Activated T-helper 17 cell treated with anti-CD3 and anti-CD28 coated beads, Interleukin-2, amount 50 U/mL, for 72 hours (primary cell): ENCODE measurements around the gene SLC35F5. TPM values are rescaled to one million over a fixed set of nuclear protein-coding genes. Genes with fewer than 3 reads are reported as not detected.
A peak's percentile ranks its signal among the peaks of the same experiment; 100 is the strongest.
"Not testable (repeated sequence)": the region's sequence is repeated elsewhere in the genome, so short reads cannot be mapped to it uniquely, and the experiment has no call there.

Source experiments
- ATAC-seq: fragments of 150-1000 bp; cut with Tn5 transposase; replicated peaks from 2 replicates; pipeline ENCODE4 v1.10.0; 2021; ENCODE audit warnings: mild to moderate bottlenecking, moderate library complexity
- H3K27ac Mint-ChIP-seq: one replicate; pipeline ENCODE4 v1.8.0; 2022; ENCODE audit warnings: mixed read lengths
- H3K27me3 Mint-ChIP-seq: one replicate; pipeline ENCODE4 v1.8.0; 2022; ENCODE audit warnings: mixed read lengths
- H3K36me3 Mint-ChIP-seq: one replicate; pipeline ENCODE4 v1.8.0; 2022; ENCODE audit warnings: low read depth, mild to moderate bottlenecking, mixed read lengths
- H3K4me1 Mint-ChIP-seq: one replicate; pipeline ENCODE4 v1.8.0; 2022; ENCODE audit warnings: mixed read lengths
- H3K4me3 Mint-ChIP-seq: one replicate; pipeline ENCODE4 v1.8.0; 2022; ENCODE audit warnings: mild to moderate bottlenecking, mixed read lengths
- H3K9me3 Mint-ChIP-seq: one replicate; pipeline ENCODE4 v1.8.0; 2022; ENCODE audit warnings: mixed read lengths
- total RNA-seq, 2 donors: library from RNA; stranded (reverse); gene quantifications; one replicate each; pipeline ENCODE4 v1.2.3, GENCODE V29; 2022

SLC35F5 gene
- 10 to 100 TPM; 23.8 to 35.8 TPM for total RNA-seq

- peaks cover 4% of the 10 kb centered on the region for H3K4me1 Mint-ChIP-seq
- no peaks in the 10 kb centered on the region for H3K27me3 Mint-ChIP-seq
- ATAC-seq, result peak; percentile 90
- peak within 1 kb of the TSS; percentile 82 for H3K4me3 Mint-ChIP-seq
- H3K36me3 Mint-ChIP-seq, result peaks cover 33% of the 10 kb centered on the region
- no peaks in the 10 kb centered on the region for H3K9me3 Mint-ChIP-seq
- H3K27ac Mint-ChIP-seq, result peak within 1 kb of the TSS; percentile 91
These were observed at the start of gene SLC35F5 for GRCh38 chr2:113756355-113757137. TSS of gene SLC35F5 (minus strand) at chr2:113756642. CDS start at chr2:113756409, 233 bp downstream.

- no peak for ATAC-seq
- H3K9me3 Mint-ChIP-seq, result no peaks in the 10 kb centered on the region
These were observed 42.9 kb upstream of the SLC35F5 start for GRCh38 chr2:113799375-113799774.

GRCh38 chr2:113797237-113797636, 40.8 kb upstream of the SLC35F5 start:
- Mint-ChIP-seq H3K4me3 (no peak overlapping the region), H3K36me3 (no peaks in the 10 kb centered on the region), H3K27ac (no peak overlapping the region), H3K27me3 (peaks cover 5% of the 10 kb centered on the region), H3K4me1 (peaks cover 4% of the 10 kb centered on the region), H3K9me3 (no peaks in the 10 kb centered on the region)
- no peak for ATAC-seq

More at GRCh38 chr2:113799375-113799774, 42.9 kb upstream of the SLC35F5 start:
- Mint-ChIP-seq H3K36me3 (no peaks in the 10 kb centered on the region), H3K27me3 (peaks cover 5% of the 10 kb centered on the region), H3K4me3 (no peak overlapping the region), H3K4me1 (no peaks in the 10 kb centered on the region), H3K27ac (no peak overlapping the region)

- Mint-ChIP-seq H3K27me3 (peaks cover 5% of the 10 kb centered on the region), H3K4me3 (no peak overlapping the region), H3K9me3 (no peaks in the 10 kb centered on the region), H3K36me3 (no peaks in the 10 kb centered on the region), H3K27ac (no peak overlapping the region), H3K4me1 (peaks cover 8% of the 10 kb centered on the region)
- no peak for ATAC-seq
These were observed 40.2 kb upstream of the SLC35F5 start for GRCh38 chr2:113796592-113797175.

GRCh38 chr2:113795405-113795920, 39.0 kb upstream of the SLC35F5 start:
- H3K9me3 Mint-ChIP-seq, result no peaks in the 10 kb centered on the region
- H3K27ac Mint-ChIP-seq, result no peak overlapping the region
- H3K4me1 Mint-ChIP-seq, result peaks cover 8% of the 10 kb centered on the region
- no peak for ATAC-seq
- peaks cover 5% of the 10 kb centered on the region for H3K27me3 Mint-ChIP-seq
- H3K36me3 Mint-ChIP-seq, result no peaks in the 10 kb centered on the region
- no peak overlapping the region for H3K4me3 Mint-ChIP-seq

- H3K9me3 Mint-ChIP-seq, result no peaks in the 10 kb centered on the region
These were observed 35.5 kb upstream of the SLC35F5 start for GRCh38 chr2:113791697-113792590.

GRCh38 chr2:113784823-113785744, 28.6 kb upstream of the SLC35F5 start:
- no peak for ATAC-seq
- Mint-ChIP-seq H3K27me3 (peaks cover 2% of the 10 kb centered on the region), H3K36me3 (no peaks in the 10 kb centered on the region), H3K27ac (no peak overlapping the region), H3K4me3 (no peak overlapping the region), H3K4me1 (no peaks in the 10 kb centered on the region), H3K9me3 (no peaks in the 10 kb centered on the region)

More at GRCh38 chr2:113791697-113792590, 35.5 kb upstream of the SLC35F5 start:
- peak overlapping the region; percentile 86 for H3K27ac Mint-ChIP-seq
- H3K4me3 Mint-ChIP-seq, result peak overlapping the region; percentile 69
- ATAC-seq, result peak; percentile 91
- peaks cover 5% of the 10 kb centered on the region for H3K27me3 Mint-ChIP-seq
- H3K36me3 Mint-ChIP-seq, result no peaks in the 10 kb centered on the region
- peaks cover 8% of the 10 kb centered on the region for H3K4me1 Mint-ChIP-seq

GRCh38 chr2:113780472-113780871, 24.0 kb upstream of the SLC35F5 start:
- no peaks in the 10 kb centered on the region for H3K4me1 Mint-ChIP-seq
- no peak for ATAC-seq
- peaks cover 2% of the 10 kb centered on the region for H3K27me3 Mint-ChIP-seq
- H3K9me3 Mint-ChIP-seq, result no peaks in the 10 kb centered on the region
- no peak overlapping the region for H3K4me3 Mint-ChIP-seq
- H3K27ac Mint-ChIP-seq, result no peak overlapping the region
- no peaks in the 10 kb centered on the region for H3K36me3 Mint-ChIP-seq

GRCh38 chr2:113777371-113777770, 20.9 kb upstream of the SLC35F5 start:
- H3K9me3 Mint-ChIP-seq, result no peaks in the 10 kb centered on the region
- H3K27me3 Mint-ChIP-seq, result no peaks in the 10 kb centered on the region
- H3K4me3 Mint-ChIP-seq, result no peak overlapping the region
- ATAC-seq, result no peak
- H3K27ac Mint-ChIP-seq, result no peak overlapping the region
- no peaks in the 10 kb centered on the region for H3K36me3 Mint-ChIP-seq
- H3K4me1 Mint-ChIP-seq, result no peaks in the 10 kb centered on the region

GRCh38 chr2:113776949-113777348, 20.5 kb upstream of the SLC35F5 start:
- Mint-ChIP-seq H3K9me3 (no peaks in the 10 kb centered on the region), H3K27me3 (no peaks in the 10 kb centered on the region), H3K36me3 (no peaks in the 10 kb centered on the region), H3K4me1 (no peaks in the 10 kb centered on the region), H3K4me3 (no peak overlapping the region), H3K27ac (no peak overlapping the region)
- ATAC-seq, result no peak

- H3K27me3 Mint-ChIP-seq, H3K27ac Mint-ChIP-seq, H3K36me3 Mint-ChIP-seq, H3K4me3 Mint-ChIP-seq, H3K9me3 Mint-ChIP-seq, ATAC-seq, H3K4me1 Mint-ChIP-seq: not testable (repeated sequence)
These were observed 18.2 kb upstream of the SLC35F5 start for GRCh38 chr2:113774616-113775015.

GRCh38 chr2:113770929-113771328, 14.5 kb upstream of the SLC35F5 start:
- H3K9me3 Mint-ChIP-seq, result no peaks in the 10 kb centered on the region
- H3K4me1 Mint-ChIP-seq, result no peaks in the 10 kb centered on the region
- H3K27ac Mint-ChIP-seq, result no peak overlapping the region
- ATAC-seq, result no peak
- H3K36me3 Mint-ChIP-seq, result no peaks in the 10 kb centered on the region
- no peak overlapping the region for H3K4me3 Mint-ChIP-seq
- H3K27me3 Mint-ChIP-seq, result no peaks in the 10 kb centered on the region

- no peaks in the 10 kb centered on the region for H3K36me3 Mint-ChIP-seq
- no peaks in the 10 kb centered on the region for H3K9me3 Mint-ChIP-seq
- H3K27ac Mint-ChIP-seq, result no peak overlapping the region
These were observed 13.1 kb upstream of the SLC35F5 start for GRCh38 chr2:113769555-113769954.

More at GRCh38 chr2:113769555-113769954, 13.1 kb upstream of the SLC35F5 start:
- no peak for ATAC-seq
- no peaks in the 10 kb centered on the region for H3K27me3 Mint-ChIP-seq
- no peaks in the 10 kb centered on the region for H3K4me1 Mint-ChIP-seq
- H3K4me3 Mint-ChIP-seq, result no peak overlapping the region
